Nucleus accumbens (tissue), 56 donors: ENCODE data around the gene ACTL7B.
"Not testable (repeated sequence)": the region's sequence is repeated elsewhere in the genome, so short reads cannot be mapped to it uniquely, and the experiment has no call there.

Source experiments
- DNase-seq, 56 donors: peaks; one replicate each; lab custom pipeline; 2025; lab: John Stamatoyannopoulos, UW

ACTL7B gene

GRCh38 chr9:108855888-108856287, at the start of gene ACTL7B:
Gene ACTL7B, minus strand, starts transcription at chr9:108855986. Its CDS starts 56 bp downstream, at chr9:108855930.
- no peak for DNase-seq

GRCh38 chr9:108905494-108905893, 49.7 kb upstream of the ACTL7B start:
- no peak for DNase-seq

- no peak for DNase-seq
These were observed 48.4 kb upstream of the ACTL7B start for GRCh38 chr9:108904161-108904560.

GRCh38 chr9:108903420-108904103, 47.8 kb upstream of the ACTL7B start:
- no peak for DNase-seq

GRCh38 chr9:108900176-108900575, 44.4 kb upstream of the ACTL7B start:
- no peak for DNase-seq

- not testable (repeated sequence) for DNase-seq
These were observed 43.4 kb upstream of the ACTL7B start for GRCh38 chr9:108899023-108899695.

GRCh38 chr9:108897324-108898096, 41.7 kb upstream of the ACTL7B start:
- DNase-seq: no peak

- DNase-seq: no peak
These were observed 38.6 kb upstream of the ACTL7B start for GRCh38 chr9:108894225-108894997.

GRCh38 chr9:108889649-108890067, 33.9 kb upstream of the ACTL7B start:
- DNase-seq: no peak

- DNase-seq: not testable (repeated sequence)
These were observed 30.9 kb upstream of the ACTL7B start for GRCh38 chr9:108886594-108887271.

- DNase-seq: peak in 1 of 56 donors; percentile 9
These were observed 30.0 kb upstream of the ACTL7B start for GRCh38 chr9:108885643-108886348.

GRCh38 chr9:108884701-108885100, 28.9 kb upstream of the ACTL7B start:
- no peak for DNase-seq

- no peak for DNase-seq
These were observed 27.3 kb upstream of the ACTL7B start for GRCh38 chr9:108883085-108883484.

- no peak for DNase-seq
These were observed 26.5 kb upstream of the ACTL7B start for GRCh38 chr9:108882052-108882888.

- no peak for DNase-seq
These were observed 25.0 kb upstream of the ACTL7B start for GRCh38 chr9:108880738-108881316.

- no peak for DNase-seq
These were observed 21.7 kb upstream of the ACTL7B start for GRCh38 chr9:108877524-108877923.

GRCh38 chr9:108876425-108876824, 20.6 kb upstream of the ACTL7B start:
- no peak for DNase-seq
